ENCODE data around the gene TTLL5.
A peak's percentile ranks its signal among the peaks of the same experiment; 100 is the strongest.

The TTLL5 gene

DNA sequence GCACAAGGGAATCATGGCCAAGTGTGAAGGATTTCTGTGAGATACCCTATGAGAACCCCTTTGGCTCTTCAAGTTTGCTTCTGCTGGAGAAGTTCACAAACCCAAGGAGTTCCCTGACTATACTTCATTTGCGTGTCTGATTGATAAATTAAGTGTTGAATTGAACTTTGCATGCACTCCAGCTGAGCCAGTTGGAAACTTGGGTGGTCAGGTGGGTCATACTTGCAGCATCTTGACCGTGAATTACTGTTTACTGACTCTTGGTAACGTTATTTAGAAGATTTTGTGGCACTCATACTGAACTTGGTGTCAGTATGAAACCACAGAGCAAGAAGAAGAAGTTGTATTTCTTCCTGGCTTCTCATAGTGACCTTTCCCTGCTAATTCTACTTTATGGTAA lies 243.3 kb downstream of the TTLL5 start:
- no peaks in the 10 kb centered on the region for H3K9me3 ChIP-seq
- DNase-seq, result no peak
- H3K4me1 ChIP-seq, result no peaks in the 10 kb centered on the region
- TF ChIP-seq, protein P1, sequence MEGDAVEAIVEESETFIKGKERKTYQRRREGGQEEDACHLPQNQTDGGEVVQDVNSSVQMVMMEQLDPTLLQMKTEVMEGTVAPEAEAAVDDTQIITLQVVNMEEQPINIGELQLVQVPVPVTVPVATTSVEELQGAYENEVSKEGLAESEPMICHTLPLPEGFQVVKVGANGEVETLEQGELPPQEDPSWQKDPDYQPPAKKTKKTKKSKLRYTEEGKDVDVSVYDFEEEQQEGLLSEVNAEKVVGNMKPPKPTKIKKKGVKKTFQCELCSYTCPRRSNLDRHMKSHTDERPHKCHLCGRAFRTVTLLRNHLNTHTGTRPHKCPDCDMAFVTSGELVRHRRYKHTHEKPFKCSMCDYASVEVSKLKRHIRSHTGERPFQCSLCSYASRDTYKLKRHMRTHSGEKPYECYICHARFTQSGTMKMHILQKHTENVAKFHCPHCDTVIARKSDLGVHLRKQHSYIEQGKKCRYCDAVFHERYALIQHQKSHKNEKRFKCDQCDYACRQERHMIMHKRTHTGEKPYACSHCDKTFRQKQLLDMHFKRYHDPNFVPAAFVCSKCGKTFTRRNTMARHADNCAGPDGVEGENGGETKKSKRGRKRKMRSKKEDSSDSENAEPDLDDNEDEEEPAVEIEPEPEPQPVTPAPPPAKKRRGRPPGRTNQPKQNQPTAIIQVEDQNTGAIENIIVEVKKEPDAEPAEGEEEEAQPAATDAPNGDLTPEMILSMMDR (IDR thresholded peaks at IDR 0.05; ENCODE audit: low read depth, low read length), result no peak
- no peaks in the 10 kb centered on the region for H3K36me3 ChIP-seq
- no peaks in the 10 kb centered on the region for H3K27me3 ChIP-seq
- no peak overlapping the region for H3K4me3 ChIP-seq (ENCODE audit: low read depth, low read length)

DNA sequence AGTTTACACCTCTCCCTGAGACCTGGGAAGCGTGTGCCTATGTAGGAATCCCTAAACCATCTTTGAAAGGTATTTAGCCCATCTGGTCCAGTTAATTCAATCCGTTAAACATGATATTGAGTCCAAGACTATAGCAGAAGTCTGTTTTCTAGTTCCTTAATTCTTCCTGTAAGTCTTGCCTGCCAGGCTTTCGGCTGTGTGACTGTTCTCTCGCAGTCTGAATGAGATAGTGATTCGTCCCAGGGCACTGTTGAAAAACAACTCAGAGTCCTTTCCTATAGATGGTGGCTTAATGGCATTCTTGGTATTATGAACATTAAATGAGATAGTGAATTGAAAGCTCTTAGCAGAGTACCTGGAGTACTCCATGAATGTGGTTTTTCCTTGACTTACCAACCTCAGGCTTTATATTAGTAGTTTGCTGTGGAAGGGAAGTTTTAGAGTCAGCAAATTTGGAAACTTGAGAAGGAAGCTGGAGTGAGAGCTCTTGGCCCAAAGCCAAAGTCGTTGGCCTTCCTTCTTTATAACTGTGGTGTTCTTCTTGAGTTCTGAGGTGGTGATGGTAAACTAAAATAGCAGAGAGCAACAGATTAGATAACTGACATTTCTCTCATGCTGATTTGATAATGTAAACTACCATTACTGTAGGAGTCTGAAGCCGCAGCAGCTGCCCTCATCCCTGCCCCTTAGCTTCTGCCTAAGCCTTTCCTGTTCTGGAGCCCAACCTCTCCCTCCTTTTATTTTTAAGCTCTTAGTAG lies 244.3 kb downstream of the TTLL5 start:
- no peak for DNase-seq

DNA sequence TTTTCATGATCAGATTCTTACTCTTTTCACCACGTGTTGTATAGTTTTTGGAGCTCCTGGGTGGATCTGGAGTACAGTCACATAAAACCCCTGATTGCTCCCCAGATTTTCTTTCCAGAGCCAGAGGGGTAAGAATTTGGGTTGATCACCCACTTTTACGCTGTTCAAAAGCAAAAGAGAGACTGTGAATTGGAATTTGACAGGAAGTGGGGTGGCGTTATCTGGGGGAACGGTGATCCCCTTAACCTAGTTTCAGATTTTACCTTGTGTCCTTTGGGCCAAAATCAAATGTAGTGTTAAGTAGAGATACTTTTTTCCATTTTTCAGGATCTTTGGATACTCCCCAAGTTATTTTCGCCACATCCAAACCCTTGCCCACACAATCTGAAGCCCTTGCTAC lies 245.2 kb downstream of the TTLL5 start:
- no peak for DNase-seq
- no peaks in the 10 kb centered on the region for H3K36me3 ChIP-seq
- no peaks in the 10 kb centered on the region for H3K9me3 ChIP-seq
- H3K27me3 ChIP-seq, result no peaks in the 10 kb centered on the region
- TF ChIP-seq, protein P1 (IDR thresholded peaks at IDR 0.05; ENCODE audit: low read depth, low read length), result no peak
- H3K4me1 ChIP-seq, result peaks cover 4% of the 10 kb centered on the region
- no peak overlapping the region for H3K4me3 ChIP-seq (ENCODE audit: low read depth, low read length)

More for the DNA sequence above, 244.3 kb downstream of the TTLL5 start:
- H3K36me3 ChIP-seq, result no peaks in the 10 kb centered on the region
- H3K9me3 ChIP-seq, result no peaks in the 10 kb centered on the region
- no peaks in the 10 kb centered on the region for H3K27me3 ChIP-seq
- no peak overlapping the region for H3K4me3 ChIP-seq (ENCODE audit: low read depth, low read length)
- TF ChIP-seq, protein P1 (IDR thresholded peaks at IDR 0.05; ENCODE audit: low read depth, low read length), result no peak
- peaks cover 3% of the 10 kb centered on the region for H3K4me1 ChIP-seq

DNA sequence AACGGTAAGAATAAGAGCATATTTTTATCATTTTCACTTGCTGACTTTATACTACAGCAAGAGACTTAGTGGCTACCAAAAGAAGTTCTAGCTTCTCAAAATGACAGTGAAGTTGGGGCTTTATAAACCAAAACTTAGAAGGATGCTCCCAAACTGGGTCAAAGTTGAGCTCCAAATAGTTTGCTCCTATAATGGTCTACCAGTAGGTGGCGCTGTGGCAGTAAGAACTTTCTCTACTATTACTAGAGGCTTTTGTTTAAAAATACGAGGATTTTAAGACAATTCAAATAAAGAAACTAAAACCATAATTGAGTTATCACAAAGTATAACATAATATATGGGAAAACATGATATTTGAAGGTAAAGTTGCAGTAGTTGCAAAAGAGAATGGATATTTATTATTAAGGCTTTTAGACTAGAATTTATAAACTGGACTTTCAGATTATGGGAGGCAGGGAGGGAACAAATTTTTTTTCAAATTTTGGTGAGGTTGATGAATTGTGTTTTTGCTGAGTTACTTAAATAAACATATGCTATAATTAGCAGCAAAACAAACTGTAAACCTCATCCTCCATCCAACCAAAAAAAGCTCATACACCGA lies 245.7 kb downstream of the TTLL5 start:
- TF ChIP-seq, protein P1 (IDR thresholded peaks at IDR 0.05; ENCODE audit: low read depth, low read length), result peak; percentile 89
- H3K36me3 ChIP-seq, result no peaks in the 10 kb centered on the region
- DNase-seq, result peak; percentile 78

DNA sequence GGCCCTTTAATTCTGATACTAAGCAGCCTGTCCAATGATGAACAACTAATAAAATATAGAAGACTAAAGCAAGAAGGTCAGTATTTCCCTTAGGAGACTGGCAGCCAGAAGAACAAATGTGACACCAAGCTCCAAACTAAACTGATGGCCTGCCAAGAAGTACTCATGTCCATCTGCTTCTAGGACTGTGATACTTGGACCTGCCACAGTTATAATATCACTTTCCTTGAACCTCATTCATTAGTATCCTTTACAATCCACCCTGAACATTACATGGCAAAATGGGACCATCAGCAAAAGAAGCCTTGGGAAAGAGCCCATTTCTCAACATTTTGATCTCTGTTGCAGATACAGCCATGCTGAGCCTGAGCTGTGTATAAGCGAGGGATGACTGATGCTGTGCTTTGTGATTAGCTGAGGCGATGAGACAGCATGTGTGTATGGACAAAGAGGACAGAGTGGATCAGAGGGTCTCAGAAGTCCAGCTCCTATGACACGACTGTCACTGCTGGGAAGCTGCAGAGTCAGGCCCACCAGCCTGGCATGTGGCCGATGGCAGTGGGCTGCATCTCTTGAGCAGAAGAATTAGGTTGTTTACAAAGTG lies 246.8 kb downstream of the TTLL5 start:
- no peak overlapping the region for H3K4me3 ChIP-seq (ENCODE audit: low read depth, low read length)
- no peaks in the 10 kb centered on the region for H3K36me3 ChIP-seq
- no peak for DNase-seq
- H3K27me3 ChIP-seq, result no peaks in the 10 kb centered on the region
- H3K9me3 ChIP-seq, result no peaks in the 10 kb centered on the region
- TF ChIP-seq, protein P1 (IDR thresholded peaks at IDR 0.05; ENCODE audit: low read depth, low read length), result no peak
- H3K4me1 ChIP-seq, result peaks cover 5% of the 10 kb centered on the region

More for the DNA sequence above, 245.7 kb downstream of the TTLL5 start:
- no peaks in the 10 kb centered on the region for H3K27me3 ChIP-seq
- H3K4me3 ChIP-seq (ENCODE audit: low read depth, low read length), result no peak overlapping the region
- peaks cover 4% of the 10 kb centered on the region for H3K4me1 ChIP-seq
- H3K9me3 ChIP-seq, result no peaks in the 10 kb centered on the region

DNA sequence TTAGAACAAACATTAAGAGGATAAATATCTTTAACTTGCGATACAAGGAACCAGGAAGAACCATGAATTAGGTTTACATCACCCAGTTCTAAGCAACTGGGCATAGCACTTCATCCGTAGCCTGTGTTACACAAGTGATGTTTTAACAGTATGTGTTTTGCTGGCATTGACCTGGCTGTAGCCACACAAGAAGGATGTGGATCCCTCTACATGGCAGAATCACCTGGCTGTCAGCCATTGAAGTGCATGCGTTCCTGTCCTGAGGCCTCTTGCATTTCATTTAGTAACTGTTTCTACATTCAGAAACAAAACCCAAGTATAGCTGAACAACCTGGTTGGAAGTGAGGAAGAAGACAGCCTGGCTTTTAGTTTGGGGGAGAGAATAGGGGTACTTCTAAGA lies 248.6 kb downstream of the TTLL5 start:
- TF ChIP-seq, protein P1 (IDR thresholded peaks at IDR 0.05; ENCODE audit: low read depth, low read length), result peak; percentile 5; the same call in 1 of the 2 replicates
- Histone ChIP-seq H3K4me1 (peaks cover 8% of the 10 kb centered on the region), H3K27me3 (no peaks in the 10 kb centered on the region), H3K9me3 (no peaks in the 10 kb centered on the region), H3K36me3 (no peaks in the 10 kb centered on the region), H3K4me3 (ENCODE audit: low read depth, low read length) (no peak overlapping the region)
- no peak for DNase-seq

All from BE2C (cell line).